ENCODE data around the gene MAP1B.

- TF ChIP-seq CTCF (IDR thresholded peaks at IDR 0.05) (no peak), EZH2 (IDR thresholded peaks at IDR 0.05) (no peak)
These were observed 125.6 kb downstream of the MAP1B start for GRCh38 chr5:72232838-72233237.
